MM.1S (cell line): ENCODE results near the gene LAMB2.

ENCODE experiments used
- DNase-seq: peaks from one replicate; pipeline ENCODE4 v3.0.0-alpha.2; 2015
- H2AFZ ChIP-seq: fragments of 300-600 bp; sonication (generic); 2 replicates; pipeline ENCODE4 v1.6.0; 2016; ENCODE audit warnings: antibody characterized with exemption, low read length
- H3F3A ChIP-seq: fragments of 300-600 bp; sonication (generic); 2 replicates; pipeline ENCODE4 v1.6.1; 2016; ENCODE audit warnings: mild to moderate bottlenecking, antibody characterized with exemption, low read length, moderate library complexity, mixed read lengths; ENCODE audit not compliant: insufficient read depth
- H3K27ac ChIP-seq: fragments of 300-600 bp; sonication (generic); 2 replicates; pipeline ENCODE4 v1.5.1; 2016; ENCODE audit warnings: mild to moderate bottlenecking, low read length
- H3K27me3 ChIP-seq: fragments of 300-600 bp; sonication (generic); replicated peaks from 2 replicates; pipeline ENCODE4 v1.6.0; 2016; ENCODE audit warnings: low read length; ENCODE audit not compliant: insufficient read depth
- H3K36me3 ChIP-seq: fragments of 300-600 bp; sonication (generic); replicated peaks from 2 replicates; pipeline ENCODE4 v1.6.1; 2016; ENCODE audit warnings: mild to moderate bottlenecking, low read length, mixed read lengths; ENCODE audit not compliant: insufficient read depth
- H3K4me1 ChIP-seq: fragments of 300-600 bp; sonication (generic); 2 replicates; pipeline ENCODE4 v1.6.1; 2016; ENCODE audit warnings: low read length, mixed read lengths
- H3K4me2 ChIP-seq: fragments of 300-600 bp; sonication (generic); 2 replicates; pipeline ENCODE4 v1.6.0; 2016; ENCODE audit warnings: low read depth, low read length
- H3K4me3 ChIP-seq: fragments of 300-600 bp; sonication (generic); 2 replicates; pipeline ENCODE4 v1.5.1; 2016; ENCODE audit warnings: low read length, mixed read lengths
- H3K79me2 ChIP-seq: fragments of 300-600 bp; sonication (generic); 2 replicates; pipeline ENCODE4 v1.6.1; 2016; ENCODE audit warnings: mixed run types, low read length, mixed read lengths
- H3K9ac ChIP-seq: fragments of 300-600 bp; sonication (generic); 2 replicates; pipeline ENCODE4 v1.6.1; 2016; ENCODE audit warnings: low read length, mixed read lengths
- H3K9me2 ChIP-seq: fragments of 300-600 bp; sonication (generic); replicated peaks from 2 replicates; pipeline ENCODE4 v1.6.1; 2016; ENCODE audit warnings: mild to moderate bottlenecking, low read length, mixed read lengths; ENCODE audit not compliant: insufficient read depth
- H3K9me3 ChIP-seq: fragments of 300-600 bp; sonication (generic); replicated peaks from 2 replicates; pipeline ENCODE4 v1.6.1; 2016; ENCODE audit warnings: mild to moderate bottlenecking, low read length, mixed read lengths; ENCODE audit not compliant: insufficient read depth
- H4K20me1 ChIP-seq: fragments of 300-600 bp; sonication (generic); 2 replicates; pipeline ENCODE4 v1.6.1; 2016; ENCODE audit warnings: mild to moderate bottlenecking, low read length, moderate library complexity, mixed read lengths; ENCODE audit not compliant: insufficient read depth
- CTCF ChIP-seq: fragments of 300-600 bp; sonication (generic); IDR thresholded peaks from 2 replicates; pipeline ENCODE4 v1.5.1; 2016; ENCODE audit warnings: antibody characterized with exemption, low read length, mixed read lengths
- EZH2 ChIP-seq: fragments of 300-600 bp; sonication (generic); optimal IDR thresholded peaks from 2 replicates; pipeline ENCODE3; 2017; ENCODE audit warnings: low read depth, mild to moderate bottlenecking, antibody characterized with exemption, low read length, mixed read lengths
- EZH2phosphoT487 ChIP-seq: fragments of 300-600 bp; sonication (generic); IDR thresholded peaks from 2 replicates; pipeline ENCODE4 v1.6.1; 2018; ENCODE audit warnings: antibody characterized with exemption, low read length

LAMB2 gene

GRCh38 chr3:49157289-49157688 lies 24.4 kb upstream of the LAMB2 start:
- H3K4me3 ChIP-seq: no peak overlapping the region
- H3K9ac ChIP-seq: no peak overlapping the region
- no peaks in the 10 kb centered on the region for H3K4me1 ChIP-seq
- no peak overlapping the region for H2AFZ ChIP-seq
- no peak overlapping the region for H3K27ac ChIP-seq
- H3K27me3 ChIP-seq: no peaks in the 10 kb centered on the region
- H4K20me1 ChIP-seq: no peaks in the 10 kb centered on the region
- no peak overlapping the region for H3K4me2 ChIP-seq
- H3F3A ChIP-seq: no peaks in the 10 kb centered on the region
- H3K9me3 ChIP-seq: no peaks in the 10 kb centered on the region
- no peaks in the 10 kb centered on the region for H3K36me3 ChIP-seq
- DNase-seq: no peak
- H3K9me2 ChIP-seq: no peaks in the 10 kb centered on the region
- no peaks in the 10 kb centered on the region for H3K79me2 ChIP-seq
- TF ChIP-seq EZH2: no peak
- no peak for TF ChIP-seq EZH2phosphoT487
- no peak for TF ChIP-seq CTCF

GRCh38 chr3:49153349-49153912 lies 20.6 kb upstream of the LAMB2 start:
- no peaks in the 10 kb centered on the region for H3K27me3 ChIP-seq
- no peak overlapping the region for H3K9ac ChIP-seq
- no peak overlapping the region for H2AFZ ChIP-seq
- H3K9me3 ChIP-seq: no peaks in the 10 kb centered on the region
- H3K4me2 ChIP-seq: no peak overlapping the region
- no peaks in the 10 kb centered on the region for H3K79me2 ChIP-seq
- H4K20me1 ChIP-seq: no peaks in the 10 kb centered on the region
- no peak for DNase-seq
- no peaks in the 10 kb centered on the region for H3K36me3 ChIP-seq
- TF ChIP-seq EZH2phosphoT487 (no peak), EZH2 (no peak), CTCF (no peak)
- H3K27ac ChIP-seq: no peak overlapping the region
- H3K4me3 ChIP-seq: no peak overlapping the region
- no peaks in the 10 kb centered on the region for H3K4me1 ChIP-seq
- H3F3A ChIP-seq: no peaks in the 10 kb centered on the region
- no peaks in the 10 kb centered on the region for H3K9me2 ChIP-seq

GRCh38 chr3:49151610-49152009 lies 18.8 kb upstream of the LAMB2 start:
- no peak for DNase-seq

More at GRCh38 chr3:49151610-49152009, 18.8 kb upstream of the LAMB2 start:
- Histone ChIP-seq H3F3A (no peaks in the 10 kb centered on the region), H3K4me2 (no peak overlapping the region), H3K9ac (no peak overlapping the region), H3K4me3 (no peak overlapping the region), H3K4me1 (no peaks in the 10 kb centered on the region), H3K9me2 (no peaks in the 10 kb centered on the region), H3K9me3 (no peaks in the 10 kb centered on the region), H2AFZ (no peak overlapping the region), H3K36me3 (no peaks in the 10 kb centered on the region), H3K27me3 (no peaks in the 10 kb centered on the region), H4K20me1 (no peaks in the 10 kb centered on the region), H3K79me2 (no peaks in the 10 kb centered on the region), H3K27ac (no peak overlapping the region)
- no peak for TF ChIP-seq EZH2
- no peak for TF ChIP-seq CTCF
- no peak for TF ChIP-seq EZH2phosphoT487
